ENCODE measurements around the gene BAZ2B. TPM values are rescaled to one million over a fixed set of nuclear protein-coding genes. Genes with fewer than 3 reads are reported as not detected.

BAZ2B gene
- total RNA-seq, 1 experiment from 2014 or later = 33.0 TPM

GRCh38 chr2:159409116-159409800, 207.1 kb downstream of the BAZ2B start:
- DNase-seq (ENCODE audit: low spot score) (no peak), ATAC-seq (no peak)
- Mint-ChIP-seq H3K27me3 (ENCODE audit: low read depth) (no peaks in the 10 kb centered on the region), H3K27ac (no peak overlapping the region), H3K9me3 (no peaks in the 10 kb centered on the region), H3K4me3 (no peak overlapping the region), H3K36me3 (peaks cover 26% of the 10 kb centered on the region), H3K4me1 (no peaks in the 10 kb centered on the region)
- ChIA-PET CTCF (no interaction called here), POLR2A (no interaction called here)
- TF ChIP-seq HMGXB4 (CRISPR knock-in tag; IDR thresholded peaks at IDR 0.05) (no peak), HMGA2 (CRISPR knock-in tag; IDR thresholded peaks at IDR 0.05) (no peak), CREM (CRISPR knock-in tag; IDR thresholded peaks at IDR 0.05) (no peak), NFATC4 (CRISPR knock-in tag; IDR thresholded peaks at IDR 0.05) (no peak), STAT6 (CRISPR knock-in tag; conservative IDR thresholded peaks at IDR 0.05; ENCODE audit: low read depth) (no peak), AFF4 (CRISPR knock-in tag; IDR thresholded peaks at IDR 0.05; ENCODE audit: borderline replicate concordance) (no peak), GRHL2 (CRISPR knock-in tag; IDR thresholded peaks at IDR 0.05; ENCODE audit: insufficient replicate concordance, severe bottlenecking) (no peak), ZNF263 (CRISPR knock-in tag; IDR thresholded peaks at IDR 0.05; ENCODE audit: low read depth) (no peak), ARID4B (CRISPR knock-in tag; IDR thresholded peaks at IDR 0.05; ENCODE audit: borderline replicate concordance) (no peak), ZNF396 (CRISPR knock-in tag; IDR thresholded peaks at IDR 0.05; ENCODE audit: borderline replicate concordance) (no peak), SP1 (CRISPR knock-in tag; conservative IDR thresholded peaks at IDR 0.05) (no peak), CDX4 (CRISPR knock-in tag; IDR thresholded peaks at IDR 0.05; ENCODE audit: borderline replicate concordance) (no peak), IRF2 (CRISPR knock-in tag; IDR thresholded peaks at IDR 0.05; ENCODE audit: borderline replicate concordance, low read depth) (no peak), ATF3 (CRISPR knock-in tag; conservative IDR thresholded peaks at IDR 0.05) (no peak), NR1H2 (CRISPR knock-in tag; IDR thresholded peaks at IDR 0.05) (no peak), FOXK1 (CRISPR knock-in tag; IDR thresholded peaks at IDR 0.05) (no peak), ZNF423 (CRISPR knock-in tag; IDR thresholded peaks at IDR 0.05) (no peak)

All from WTC11 (cell line).